NCI-H82 treated with DMSO at 0.1 percent for 48 hours (cell line): ENCODE data around the gene TULP4.
"Not testable (repeated sequence)": the region's sequence is repeated elsewhere in the genome, so short reads cannot be mapped to it uniquely, and the experiment has no call there.

Source experiments
- DNase-seq: peaks from one replicate; lab custom pipeline; 2025; ENCODE audit not compliant: unreplicated experiment; lab: John Stamatoyannopoulos, UW

The TULP4 gene

GRCh38 chr6:158324136-158324535 lies 11.9 kb downstream of the TULP4 start:
- DNase-seq: no peak

DNA sequence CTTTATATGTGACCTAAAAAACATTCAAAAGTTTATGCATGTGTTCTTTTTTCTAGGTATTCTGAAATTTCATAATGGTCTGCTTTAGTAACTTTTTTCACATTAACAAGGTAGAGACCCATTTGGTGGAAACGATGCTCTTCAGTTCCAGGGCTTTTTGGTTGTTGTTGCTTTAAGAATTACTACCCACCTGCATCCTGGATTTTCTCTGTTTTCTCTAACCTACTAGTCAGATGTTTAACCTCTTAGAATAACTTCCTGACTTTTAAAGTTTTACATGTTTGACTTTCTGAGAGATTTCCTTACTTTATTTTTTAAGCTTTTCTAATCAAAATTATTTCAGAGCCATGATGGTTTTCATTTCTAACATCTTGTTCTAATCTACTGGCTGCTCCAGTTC lies 14.9 kb downstream of the TULP4 start:
- no peak for DNase-seq

DNA sequence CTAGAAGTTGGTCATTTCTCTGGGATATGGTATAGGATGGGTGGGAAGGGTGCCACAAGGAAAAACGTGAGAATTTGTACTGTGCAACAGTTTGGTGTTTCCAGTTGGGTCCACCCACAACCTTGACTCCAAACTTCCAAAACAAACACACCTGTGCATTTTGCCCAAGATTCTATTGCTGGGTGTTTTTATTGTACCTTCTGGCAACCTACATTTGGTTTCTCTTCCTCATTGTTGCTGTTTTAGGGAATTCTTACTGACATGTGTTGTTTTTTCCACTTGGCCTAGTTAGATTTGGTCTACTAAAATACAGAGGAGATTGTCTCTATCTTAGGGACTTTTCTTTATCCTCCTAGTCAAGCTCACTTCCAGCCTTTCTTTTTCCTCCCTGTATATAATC lies 16.7 kb downstream of the TULP4 start:
- no peak for DNase-seq

- DNase-seq: no peak
Observed at GRCh38 chr6:158329531-158329930, 17.3 kb downstream of the TULP4 start.

DNA sequence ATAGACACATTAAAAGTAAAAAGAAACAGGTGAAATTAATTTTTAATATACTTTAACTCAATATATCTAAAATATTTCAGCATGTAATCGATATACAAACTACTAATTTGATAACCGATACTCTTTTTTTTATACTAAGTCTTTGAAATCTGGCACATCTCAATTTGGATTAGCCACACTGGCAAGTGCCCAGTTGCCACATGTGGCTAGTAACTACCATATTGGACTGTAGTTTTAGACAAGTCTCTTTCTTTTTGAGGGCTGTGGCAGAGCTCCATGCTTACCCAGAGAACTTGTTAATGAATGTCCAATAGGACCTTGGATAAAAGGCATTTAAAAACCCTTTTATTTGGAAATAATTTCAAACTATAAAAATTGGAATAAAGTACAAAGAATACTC lies 17.8 kb downstream of the TULP4 start:
- DNase-seq: no peak

GRCh38 chr6:158332237-158332636 lies 20.0 kb downstream of the TULP4 start:
- no peak for DNase-seq

DNA sequence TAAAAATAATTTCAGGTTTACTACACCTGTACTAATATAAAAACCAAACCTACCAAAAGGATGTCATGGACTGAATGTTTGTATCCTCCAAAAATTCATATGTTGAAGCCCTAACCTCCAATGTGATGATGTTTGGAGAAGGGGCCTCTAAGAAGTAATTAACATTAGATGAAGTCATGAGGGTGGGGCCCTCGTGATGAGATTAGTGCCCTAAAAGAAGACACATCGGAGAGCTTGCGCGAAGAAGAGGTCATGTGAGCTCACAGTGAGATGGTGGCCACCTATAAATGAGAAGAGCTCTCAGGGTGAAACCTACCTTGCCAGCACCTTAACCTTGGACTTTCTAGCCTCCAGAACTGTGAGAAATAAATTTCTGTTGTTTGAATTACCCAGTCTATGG lies 20.8 kb downstream of the TULP4 start:
- DNase-seq: no peak

- no peak for DNase-seq
Observed at GRCh38 chr6:158334534-158334933, 22.3 kb downstream of the TULP4 start.

DNA sequence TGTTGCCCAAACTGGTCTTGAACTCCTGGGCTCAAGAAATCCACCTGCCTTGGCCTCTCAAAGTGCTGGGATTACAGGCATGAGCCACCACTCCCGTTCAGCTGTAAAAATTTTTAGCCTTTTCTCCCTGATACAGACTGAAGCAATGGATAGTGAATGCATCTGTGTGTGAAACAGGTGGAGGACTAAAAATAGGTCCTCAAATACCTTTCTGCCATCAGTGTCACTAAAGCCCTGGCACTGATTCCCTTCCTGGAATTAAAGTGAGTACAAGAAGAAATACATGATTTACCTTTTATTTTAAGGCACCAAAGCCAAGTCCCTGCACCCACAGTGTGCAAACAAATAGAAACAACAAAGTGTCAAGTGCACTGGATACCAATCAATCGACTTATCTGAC lies 25.1 kb downstream of the TULP4 start:
- no peak for DNase-seq

GRCh38 chr6:158338311-158339112 lies 26.2 kb downstream of the TULP4 start:
- no peak for DNase-seq

DNA sequence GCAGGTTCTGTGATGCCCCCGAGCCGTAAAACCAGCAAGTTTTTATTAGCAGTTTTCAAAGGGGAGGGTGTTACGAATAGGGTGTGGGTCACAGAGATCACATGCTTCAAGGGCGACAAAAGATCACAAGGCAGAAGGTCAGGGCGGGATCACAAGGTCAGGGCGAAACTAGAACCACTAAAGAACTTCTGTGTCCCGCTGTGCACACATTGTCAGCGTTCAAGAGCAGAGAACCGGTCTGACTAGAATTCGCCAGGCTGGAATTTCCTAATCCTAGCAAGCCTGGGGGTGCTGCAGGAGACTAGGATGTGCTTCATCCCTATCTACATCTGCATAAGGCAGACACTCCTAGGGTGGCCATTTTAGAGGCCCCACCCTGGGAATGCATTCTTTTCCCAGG lies 26.9 kb downstream of the TULP4 start:
- not testable (repeated sequence) for DNase-seq

- no peak for DNase-seq
Observed at GRCh38 chr6:158340252-158340651, 28.0 kb downstream of the TULP4 start.

DNA sequence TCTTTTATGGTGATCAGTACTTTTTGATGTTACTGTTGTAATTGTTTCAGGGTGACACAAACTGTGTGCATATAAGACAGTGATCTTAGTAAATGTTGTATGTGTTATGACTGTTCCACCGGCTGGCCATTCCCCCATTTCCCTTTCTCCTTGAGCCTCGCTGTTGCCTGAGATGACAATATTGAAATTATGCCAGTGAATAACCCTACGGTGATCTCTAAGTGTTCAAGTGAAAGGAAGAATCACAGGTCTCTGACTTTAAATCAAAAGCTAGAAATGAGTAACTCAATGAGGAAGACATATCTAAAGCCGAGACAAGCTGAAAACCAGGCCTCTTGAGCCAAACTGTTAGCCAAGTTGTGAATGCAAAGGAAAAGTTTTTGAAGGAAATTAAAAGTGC lies 32.3 kb downstream of the TULP4 start:
- no peak for DNase-seq

GRCh38 chr6:158345444-158345843 lies 33.2 kb downstream of the TULP4 start:
- DNase-seq: not testable (repeated sequence)

GRCh38 chr6:158347335-158347734 lies 35.1 kb downstream of the TULP4 start:
- DNase-seq: peak; percentile 54

DNA sequence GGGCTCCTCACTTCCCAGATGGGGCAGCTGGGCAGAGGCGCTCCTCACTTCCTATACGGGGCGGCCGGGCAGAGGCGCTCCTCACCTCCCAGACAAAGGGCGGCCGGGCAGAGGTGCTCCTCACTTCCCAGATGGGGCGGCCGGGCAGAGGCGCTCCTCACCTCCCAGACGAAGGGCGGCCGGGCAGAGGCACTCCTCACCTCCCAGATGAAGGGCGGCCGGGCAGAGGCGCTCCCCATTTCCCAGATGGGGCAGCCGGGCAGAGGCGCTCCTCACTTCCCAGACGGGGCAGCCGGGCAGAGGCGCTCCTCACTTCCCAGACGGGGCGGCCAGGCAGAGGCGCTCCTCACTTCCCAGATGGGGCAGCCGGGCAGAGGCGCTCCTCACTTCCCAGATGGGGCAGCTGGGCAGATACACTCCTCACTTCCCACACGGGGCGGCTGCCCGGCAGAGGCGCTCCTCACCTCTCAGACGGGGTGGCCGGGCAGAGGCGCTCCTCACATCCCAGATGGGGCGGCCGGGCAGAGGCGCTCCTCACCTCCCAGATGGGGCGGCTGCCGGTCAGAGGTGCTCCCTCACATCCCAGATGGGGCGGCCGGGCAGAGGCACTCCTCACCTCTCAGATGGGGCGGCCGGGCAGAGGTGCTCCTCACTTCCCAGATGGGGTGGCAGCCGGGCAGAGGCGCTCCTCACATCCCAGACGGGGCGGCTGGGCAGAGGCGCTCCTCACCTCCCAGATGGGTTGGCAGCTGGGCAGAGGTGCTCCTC lies 36.7 kb downstream of the TULP4 start:
- not testable (repeated sequence) for DNase-seq

DNA sequence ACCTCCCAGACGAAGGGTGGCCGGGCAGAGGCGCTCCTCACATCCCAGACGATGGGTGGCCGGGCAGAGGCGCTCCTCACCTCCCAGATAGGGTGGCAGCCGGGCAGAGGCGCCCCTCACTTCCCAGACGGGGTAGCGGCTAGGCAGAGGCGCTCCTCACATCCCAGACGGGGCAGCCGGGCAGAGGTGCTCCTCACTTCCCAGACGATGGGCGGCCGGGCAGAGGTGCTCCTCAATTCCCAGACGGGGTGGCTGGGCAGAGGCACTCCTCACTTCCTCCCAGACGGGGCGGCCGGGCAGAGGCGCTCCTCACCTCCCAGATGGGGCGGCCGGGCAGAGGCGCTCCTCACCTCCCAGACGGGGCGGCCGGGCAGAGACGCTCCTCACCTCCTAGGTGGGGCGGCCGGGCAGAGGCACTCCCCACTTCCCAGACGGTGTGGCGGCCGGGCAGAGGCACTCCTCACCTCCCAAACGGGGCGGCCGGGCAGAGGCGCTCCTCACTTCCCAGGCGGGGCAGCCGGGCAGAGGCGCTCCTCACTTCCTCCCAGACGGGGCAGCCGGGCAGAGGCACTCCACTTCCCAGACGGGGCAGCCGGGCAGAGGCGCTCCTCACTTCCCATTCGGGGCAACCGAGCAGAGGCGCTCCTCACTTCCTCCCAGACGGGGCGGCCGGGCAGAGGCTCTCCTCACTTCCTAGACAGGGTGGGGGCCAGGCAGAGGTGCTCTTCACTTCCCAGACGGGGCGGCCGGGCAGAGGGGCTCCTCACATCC lies 37.4 kb downstream of the TULP4 start:
- DNase-seq: not testable (repeated sequence)

DNA sequence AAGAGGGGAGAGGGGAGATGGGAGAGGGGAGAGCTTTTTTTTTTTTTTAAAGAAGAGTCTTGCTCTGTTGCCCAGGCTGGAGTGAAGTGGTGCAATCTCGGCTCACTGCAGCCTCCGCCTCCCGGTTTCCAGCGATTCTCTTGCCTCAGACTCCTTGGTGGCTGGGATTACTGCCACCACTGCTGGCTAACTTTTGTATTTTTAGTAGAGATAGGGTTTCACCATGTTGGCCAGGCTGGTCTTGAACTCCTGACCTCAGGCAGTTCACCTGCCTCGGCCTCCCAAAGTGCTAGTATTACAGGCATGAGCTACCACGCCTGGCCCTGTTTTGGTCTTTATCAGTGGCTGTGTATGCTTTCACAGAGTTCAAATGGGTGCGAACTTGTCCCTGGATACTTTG lies 38.5 kb downstream of the TULP4 start:
- not testable (repeated sequence) for DNase-seq

- DNase-seq: no peak
Observed at GRCh38 chr6:158353883-158354877, 41.9 kb downstream of the TULP4 start.
